Testis (tissue), 3 donors: ENCODE results near the gene EGR1. TPM values are rescaled to one million over a fixed set of nuclear protein-coding genes. Genes with fewer than 3 reads are reported as not detected.

ENCODE experiments used
- DNase-seq: peaks from one replicate; pipeline ENCODE4 v3.0.0-alpha.2; 2019
- H3K27ac ChIP-seq, 2 donors: fragments of 200-600 bp; sonication (generic); one replicate each; pipeline ENCODE4 v1.5.1; 2019
- H3K27me3 ChIP-seq: fragments of 200-600 bp; sonication (generic); one replicate; pipeline ENCODE4 v1.5.1; 2019
- H3K36me3 ChIP-seq: fragments of 200-600 bp; sonication (generic); one replicate; pipeline ENCODE4 v1.5.1; 2017; ENCODE audit warnings: low read depth; ENCODE audit errors: missing control alignments
- H3K4me1 ChIP-seq: fragments of 200-600 bp; sonication (generic); one replicate; pipeline ENCODE4 v1.5.1; 2019
- H3K4me3 ChIP-seq, 2 donors: fragments of 200-600 bp; sonication (generic); one replicate each; pipeline ENCODE4 v1.5.1; 2017 to 2019
- H3K9me3 ChIP-seq: fragments of 200-600 bp; sonication (generic); one replicate; pipeline ENCODE4 v1.5.1; 2017
- CTCF ChIP-seq, 3 experiments: fragments of 450-650 bp in 2 of 3; fragments of 200-600 bp in 1 of 3; sonication (generic) in 1 of 3; IDR thresholded peaks; one replicate each; pipeline ENCODE4 v1.5.1; 2016 to 2019; ENCODE audit warnings: antibody characterized with exemption in 3 of 3, mild to moderate bottlenecking in 2 of 3, moderate library complexity in 1 of 3
- POLR2A ChIP-seq: fragments of 450-650 bp; IDR thresholded peaks from one replicate; pipeline ENCODE4 v1.6.1; 2017; ENCODE audit warnings: antibody characterized with exemption, mild to moderate bottlenecking, moderate library complexity
- WGBS, 2 donors: methylation state at CpG; one replicate each; pipeline ENCODE4 v1.1.5; 2018; 5-methylcytosine and 5-hydroxymethylcytosine counted together
- intact Hi-C: fragments of 100-400 bp; cut with DNase I; formaldehyde crosslinking; loops from one replicate; pipeline ENCODE4 v1.15.1; 2023; ENCODE audit warnings: low total_unique reads
- polyA plus RNA-seq: library from polyadenylated mRNA; stranded (reverse); fragments of 350-450 nt; fragmentation: Illumina TruSeq; extraction: RNeasy Lipid Tissue Mini Kit (QIAGEN cat#74804); gene quantifications from one replicate; pipeline ENCODE4 v1.2.3, GENCODE V29; 2014; ENCODE audit warnings: low read depth, low replicate concordance; ENCODE audit not compliant: insufficient read depth
- total RNA-seq, 2 donors: library from RNA; depleted of rRNA; stranded (reverse); fragments of >200 nt; gene quantifications; one replicate each; pipeline ENCODE4 v1.2.3, GENCODE V29; 2016

The EGR1 gene
- total and polyA plus RNA-seq, 3 donors from 2014 or later: 8.7 to 63.6 (median 11.9) TPM

- intact Hi-C loops: no loop called here
- 72 to 98% methylated on average over 3 to 4 of the region's 4 CpGs for WGBS, 2 donors
- TF ChIP-seq POLR2A (no peak), CTCF (IDR thresholded peaks at IDR 0.05) (no peak)
Observed at GRCh38 chr5:138460032-138460693, 5.1 kb upstream of the EGR1 start.

GRCh38 chr5:138461343-138462125, 3.7 kb upstream of the EGR1 start:
- Histone ChIP-seq H3K27me3 (no peaks in the 10 kb centered on the region), H3K27ac (no peak overlapping the region), H3K36me3 (no peaks in the 10 kb centered on the region), H3K4me1 (peaks cover 25% of the 10 kb centered on the region), H3K4me3 (no peak overlapping the region), H3K9me3 (no peaks in the 10 kb centered on the region)
- 63 to 79% methylated on average over 11 of the region's 11 CpGs for WGBS, 2 donors
- DNase-seq: no peak
- intact Hi-C loops: no loop called here
- no peak for TF ChIP-seq POLR2A
- no peak for TF ChIP-seq CTCF (IDR thresholded peaks at IDR 0.05)

More at GRCh38 chr5:138460032-138460693, 5.1 kb upstream of the EGR1 start:
- no peak overlapping the region for H3K27ac ChIP-seq
- no peaks in the 10 kb centered on the region for H3K36me3 ChIP-seq
- H3K4me3 ChIP-seq: no peak overlapping the region
- H3K9me3 ChIP-seq: no peaks in the 10 kb centered on the region
- H3K27me3 ChIP-seq: no peaks in the 10 kb centered on the region
- no peak for DNase-seq
- H3K4me1 ChIP-seq: peaks cover 25% of the 10 kb centered on the region

- no peak for TF ChIP-seq POLR2A
- TF ChIP-seq CTCF (IDR thresholded peaks at IDR 0.05): peak in 1 of 3 experiments; percentile 17
- no peaks in the 10 kb centered on the region for H3K9me3 ChIP-seq
- peak; percentile 67 for DNase-seq
- peaks cover 22% of the 10 kb centered on the region for H3K4me1 ChIP-seq
- no peaks in the 10 kb centered on the region for H3K27me3 ChIP-seq
- peak overlapping the region; percentile 75 to 84 for H3K4me3 ChIP-seq
- 5 to 7% methylated on average over 21 of the region's 21 CpGs for WGBS, 2 donors
- no peaks in the 10 kb centered on the region for H3K36me3 ChIP-seq
- intact Hi-C loops: no loop called here
- H3K27ac ChIP-seq: peak overlapping the region; percentile 93 to 98
Observed at GRCh38 chr5:138463419-138464007, 1.8 kb upstream of the EGR1 start.

- DNase-seq: peak; percentile 93
- Histone ChIP-seq H3K9me3 (no peaks in the 10 kb centered on the region), H3K4me3 (peak overlapping the region; percentile 75 to 84), H3K27ac (peak overlapping the region; percentile 93 to 98), H3K4me1 (peaks cover 17% of the 10 kb centered on the region), H3K36me3 (no peaks in the 10 kb centered on the region), H3K27me3 (no peaks in the 10 kb centered on the region)
- TF ChIP-seq CTCF (IDR thresholded peaks at IDR 0.05) (peak; percentile 82 to 95 (median 86)), POLR2A (peak; percentile 10)
- 0% methylated on average over 2 to 34 of the region's 34 CpGs for WGBS, 2 donors
- intact Hi-C loops: no loop called here
Observed at GRCh38 chr5:138464008-138464387, 1.3 kb upstream of the EGR1 start.
